Dedifferentiated amniotic fluid mesenchymal stem cell (primary cell): Measurements from ENCODE around the gene LSM4.
A peak's percentile ranks its signal among the peaks of the same experiment; 100 is the strongest.
"Not testable (repeated sequence)": the region's sequence is repeated elsewhere in the genome, so short reads cannot be mapped to it uniquely, and the experiment has no call there.

ENCODE experiments used
- DNase-seq: peaks from one replicate; pipeline ENCODE4 v3.0.0-alpha.2; 2016; ENCODE audit errors: extremely low spot score

LSM4 gene

DNA sequence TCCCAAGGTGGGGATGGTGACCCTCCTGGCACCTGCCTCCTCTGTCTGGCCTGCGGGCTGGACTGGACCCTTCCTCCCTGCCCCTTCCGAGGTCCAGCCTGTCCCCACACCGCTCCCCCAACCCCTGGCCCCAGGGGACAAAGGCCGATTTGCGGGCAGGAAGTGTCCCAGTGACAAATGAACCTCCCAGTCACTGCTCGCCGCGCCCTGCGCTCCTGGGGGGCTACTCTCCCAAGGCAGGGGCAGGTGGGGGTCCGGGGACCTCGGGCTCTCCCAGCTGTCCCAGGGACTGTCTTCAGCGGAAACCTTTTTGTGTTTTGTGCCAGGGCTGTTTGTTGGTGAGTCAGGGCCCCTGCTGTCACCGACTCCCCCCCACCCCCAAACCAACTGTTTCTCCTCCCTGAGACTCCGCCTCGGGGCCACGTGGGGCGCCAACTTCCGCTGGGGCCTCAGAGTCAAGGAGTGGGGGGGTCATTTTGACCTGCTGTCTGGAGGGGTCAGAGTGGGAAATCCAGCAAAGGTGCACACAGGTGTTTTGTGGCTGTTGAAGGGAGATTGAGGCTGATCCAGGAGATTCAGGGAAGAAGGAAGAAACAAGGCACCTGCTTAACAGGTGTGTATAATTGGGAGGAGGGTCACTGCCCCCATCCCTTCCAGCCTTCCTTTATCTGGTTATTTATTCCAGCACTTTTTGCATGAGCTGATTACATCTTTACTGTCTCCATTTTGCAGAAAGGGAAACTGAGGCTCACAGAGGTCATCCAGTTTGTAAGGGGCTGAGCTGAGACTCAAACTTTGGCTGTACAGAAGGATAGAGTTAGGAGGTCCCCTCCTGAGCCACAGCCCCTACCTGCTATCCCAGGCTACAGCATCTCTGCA is 18.4 kb upstream of the LSM4 start:
- no peak for DNase-seq

DNA sequence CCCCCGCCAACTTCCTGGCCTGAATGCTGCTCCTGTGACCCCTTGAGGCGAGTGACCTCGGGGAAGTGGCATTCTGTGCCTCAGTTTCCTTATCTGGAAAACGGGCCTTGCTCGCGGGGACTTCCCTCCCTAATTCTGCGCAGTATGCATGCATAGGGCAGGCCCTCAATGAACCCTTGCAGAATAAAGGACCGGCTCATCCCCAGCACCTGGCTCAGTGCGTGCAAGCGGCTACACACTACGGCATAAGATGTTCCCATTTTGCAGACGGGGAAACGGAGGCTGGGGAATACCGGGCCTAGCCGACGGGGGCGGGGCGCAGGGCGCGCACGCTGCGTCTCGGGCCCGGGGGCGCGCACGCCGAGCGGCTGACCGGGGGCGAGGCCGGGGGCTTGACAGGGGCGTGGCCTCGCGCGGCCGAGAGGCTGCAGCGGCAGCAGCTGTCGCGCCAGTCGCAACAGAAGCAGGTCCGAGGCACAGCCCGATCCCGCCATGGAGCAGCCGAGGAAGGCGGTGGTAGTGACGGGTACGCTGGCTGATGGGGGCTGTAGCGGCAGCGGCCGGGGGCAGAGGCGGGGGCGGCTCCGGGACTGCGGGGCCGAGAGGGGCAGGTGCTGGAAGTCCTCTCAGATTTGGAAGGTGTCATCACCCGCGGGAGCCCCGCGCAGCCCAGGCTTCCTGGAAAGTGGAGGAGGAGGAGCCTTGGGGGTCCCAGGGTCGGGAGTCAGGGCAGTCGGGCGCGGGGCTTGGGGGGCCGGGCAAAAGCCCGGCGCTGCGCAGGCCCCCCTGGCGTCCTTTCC is 17.5 kb upstream of the LSM4 start, which contains the start of gene PGPEP1:
Gene PGPEP1 (plus strand): TSS at position 409 of the 800 bp plus-strand sequence. CDS start 84 bp downstream, at position 493.
- no peak for DNase-seq

DNA sequence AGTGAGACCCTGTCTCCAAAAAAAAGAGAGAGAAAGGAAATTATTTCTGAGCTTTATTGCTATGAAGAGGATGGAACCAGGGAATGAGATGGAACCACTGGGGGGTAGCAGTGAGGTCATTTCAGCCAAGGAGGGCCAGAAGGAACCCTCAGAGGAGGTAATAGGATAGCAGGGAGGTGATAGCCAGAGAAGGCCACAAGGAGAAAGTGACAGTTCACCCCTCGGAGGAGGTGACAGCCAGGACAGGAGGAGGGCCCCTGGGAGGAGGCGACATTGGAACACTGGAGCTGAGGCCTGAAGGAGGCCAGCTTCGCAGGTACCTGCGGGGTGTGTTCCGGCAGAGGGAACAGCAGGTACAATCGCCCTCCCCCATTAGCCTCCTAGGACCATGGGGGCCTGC is 16.8 kb upstream of the LSM4 start:
- no peak for DNase-seq

DNA sequence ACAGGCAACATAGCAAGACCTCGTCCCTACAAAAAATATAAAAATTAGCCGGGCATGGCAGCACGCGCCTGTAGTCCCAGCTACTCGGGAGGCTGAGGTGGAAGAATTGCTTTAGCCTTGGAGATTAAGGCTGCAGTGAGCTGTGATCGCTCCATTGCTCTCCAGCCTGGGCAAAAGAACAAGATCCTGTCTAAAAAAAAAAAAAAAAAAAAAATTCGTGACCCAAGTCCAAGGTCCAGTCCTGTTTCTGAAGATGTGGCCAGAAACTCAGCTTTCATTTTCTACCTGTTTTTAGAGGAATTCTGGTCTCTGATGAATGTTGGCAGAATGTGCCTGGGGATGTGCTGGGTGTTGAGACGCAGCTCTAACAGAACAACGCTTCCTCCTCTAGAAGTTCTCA is 15.7 kb upstream of the LSM4 start:
- DNase-seq = no peak

DNA sequence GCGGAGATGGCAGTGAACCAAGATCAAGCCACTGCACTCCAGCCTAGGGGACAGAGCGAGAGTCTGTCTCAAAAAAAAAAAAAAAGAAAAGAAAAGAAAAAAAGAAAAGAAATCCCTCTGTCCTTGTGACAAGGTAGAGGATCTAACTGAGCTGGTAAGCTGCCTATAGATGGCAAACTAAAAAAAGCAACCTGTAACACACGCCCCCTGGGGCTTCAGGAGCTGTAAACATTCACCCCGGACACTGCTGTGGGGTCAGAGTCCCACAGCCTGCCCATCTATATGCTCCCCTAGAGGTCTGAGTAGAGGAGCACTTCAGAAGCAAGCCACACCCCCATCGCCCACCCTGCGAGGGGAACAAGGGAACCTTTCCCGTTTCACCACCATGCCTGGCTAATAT is 13.2 kb upstream of the LSM4 start:
- no peak for DNase-seq

DNA sequence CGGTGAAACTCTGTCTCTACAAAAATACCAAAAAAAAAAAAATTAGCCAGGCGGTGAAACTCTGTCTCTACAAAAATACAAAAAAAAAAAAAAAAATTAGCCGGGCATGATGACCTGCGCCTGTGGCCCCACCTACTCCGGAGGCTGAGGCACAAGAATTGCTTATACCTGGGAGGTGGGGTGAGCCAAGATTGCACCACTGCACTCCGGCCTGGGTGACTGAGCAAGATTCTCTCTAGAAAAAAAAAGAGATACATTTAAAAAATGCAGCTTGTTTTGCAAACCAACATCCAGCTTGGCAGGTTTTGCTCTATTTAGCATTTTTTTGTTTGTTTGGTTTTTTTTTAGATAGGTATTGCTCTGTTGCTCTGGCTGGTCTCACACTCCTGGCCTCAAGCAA is 10.8 kb upstream of the LSM4 start:
- no peak for DNase-seq

DNA sequence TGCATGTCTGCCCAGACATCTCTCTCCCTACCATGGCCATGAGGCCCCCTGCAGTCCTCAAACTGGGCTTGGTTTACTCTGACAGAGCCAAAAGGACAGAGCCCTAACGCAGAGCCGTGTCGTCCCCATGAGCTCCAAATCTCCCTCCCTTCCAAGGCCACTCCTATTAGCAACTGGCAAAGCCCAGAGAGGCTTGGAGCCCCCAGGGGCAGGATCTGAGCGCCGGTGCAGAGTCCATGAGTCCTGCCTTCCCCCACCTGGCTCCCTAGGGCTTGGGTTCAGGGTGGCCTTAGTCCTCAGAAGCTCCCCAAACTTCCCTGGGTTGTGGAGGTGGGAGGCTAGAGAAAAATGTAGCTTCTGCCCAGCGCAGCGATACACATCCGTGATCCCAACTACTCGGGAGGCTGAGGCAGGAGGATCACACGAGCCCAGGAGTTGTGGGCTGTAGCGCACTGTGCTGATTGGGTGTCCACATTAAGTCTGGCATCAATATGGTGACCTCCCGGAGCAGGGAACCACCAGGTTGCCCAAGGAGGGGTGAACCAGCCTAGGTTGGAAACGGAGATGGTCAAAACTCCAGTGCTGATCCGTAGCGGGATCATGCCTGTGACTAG is 10.1 kb upstream of the LSM4 start:
- DNase-seq = no peak

DNA sequence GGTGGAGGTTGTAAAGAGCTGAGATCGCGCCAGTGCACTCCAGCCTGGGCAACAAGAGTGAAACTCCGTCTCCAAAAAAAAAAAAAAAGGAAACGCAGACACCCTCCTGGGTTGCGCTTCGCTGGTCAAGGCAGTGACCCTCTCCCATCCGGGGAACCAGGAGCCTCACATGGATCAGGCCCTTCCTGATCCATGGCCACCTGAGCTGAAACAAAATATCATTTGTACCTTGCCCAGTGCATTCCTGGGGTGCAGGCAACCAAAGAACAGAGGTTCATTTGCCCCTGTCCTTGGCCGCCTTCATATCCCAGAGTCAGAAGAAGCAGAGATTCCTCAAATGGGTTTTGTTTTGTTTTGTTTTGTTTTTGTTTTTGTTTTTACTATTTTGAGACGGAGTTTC is 8.0 kb upstream of the LSM4 start:
- DNase-seq = no peak

DNA sequence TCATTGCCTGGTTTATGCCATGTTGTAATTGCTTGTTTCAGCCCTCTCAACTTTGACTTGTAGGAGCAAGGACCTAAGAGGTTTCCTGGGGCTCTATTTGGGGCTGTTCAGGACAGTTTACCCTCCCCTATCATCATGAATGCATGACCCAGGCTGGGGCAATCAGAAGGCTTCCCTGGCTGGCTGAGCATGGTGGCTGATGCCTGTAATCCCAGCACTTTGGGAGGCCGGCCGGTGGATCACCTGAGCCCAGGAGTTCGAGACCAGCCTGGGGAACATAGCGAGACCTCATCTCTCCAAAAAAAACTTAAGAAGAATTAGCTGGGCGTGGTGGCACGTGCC is 6.1 kb upstream of the LSM4 start:
- DNase-seq = no peak

DNA sequence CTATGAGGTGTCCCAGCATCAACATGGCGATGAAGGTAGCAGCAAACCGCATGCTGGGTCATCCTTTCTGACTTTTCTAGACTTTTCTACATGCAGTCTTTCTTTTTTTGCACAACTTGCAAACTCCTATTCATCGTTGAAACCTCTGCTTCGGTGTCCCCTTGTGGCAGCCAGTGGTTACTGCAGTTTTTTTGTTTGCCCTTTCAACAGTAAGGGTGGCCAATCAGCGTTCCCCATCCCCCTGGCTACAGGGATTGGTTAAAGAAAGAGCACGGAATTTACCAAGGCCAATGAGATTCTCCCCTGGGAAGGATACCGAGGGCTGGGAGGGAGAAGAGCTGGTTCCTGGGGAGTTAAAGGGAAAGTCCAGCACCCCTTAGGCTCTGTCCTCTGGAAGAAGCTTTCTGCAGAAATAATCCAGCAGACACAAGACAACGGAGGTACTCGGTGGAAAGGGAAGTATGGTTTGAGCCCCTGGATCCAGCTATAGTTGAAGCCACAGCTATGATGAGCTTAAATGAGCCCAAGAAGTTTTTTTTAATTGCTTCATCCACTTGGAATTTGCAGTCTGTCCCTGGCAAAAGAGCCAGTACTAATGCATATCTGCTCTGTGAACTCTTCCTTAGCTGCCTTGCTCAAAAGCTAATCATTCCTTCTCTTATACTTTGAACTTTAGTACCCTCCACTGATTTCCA is 5.6 kb upstream of the LSM4 start:
- peak; percentile 98 for DNase-seq

DNA sequence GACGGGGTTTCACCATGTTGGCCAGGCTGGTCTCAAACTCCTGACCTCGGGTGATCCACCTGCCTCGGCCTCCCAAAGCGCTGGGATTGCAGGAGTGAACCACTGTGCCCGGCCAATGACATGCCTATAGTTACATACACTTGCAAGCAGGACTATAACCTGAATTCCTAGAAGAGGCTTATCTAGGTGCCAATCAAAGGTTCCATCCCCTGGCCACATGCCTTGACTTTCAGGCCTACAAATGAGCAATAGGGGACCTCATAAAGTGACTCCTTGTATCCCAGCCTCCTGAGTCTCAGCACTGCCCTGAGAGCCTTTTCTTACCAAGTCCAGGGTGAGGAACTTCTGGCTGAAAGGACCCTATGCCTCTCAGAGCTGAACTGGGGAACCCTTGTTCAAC is 3.9 kb upstream of the LSM4 start:
- no peak for DNase-seq

DNA sequence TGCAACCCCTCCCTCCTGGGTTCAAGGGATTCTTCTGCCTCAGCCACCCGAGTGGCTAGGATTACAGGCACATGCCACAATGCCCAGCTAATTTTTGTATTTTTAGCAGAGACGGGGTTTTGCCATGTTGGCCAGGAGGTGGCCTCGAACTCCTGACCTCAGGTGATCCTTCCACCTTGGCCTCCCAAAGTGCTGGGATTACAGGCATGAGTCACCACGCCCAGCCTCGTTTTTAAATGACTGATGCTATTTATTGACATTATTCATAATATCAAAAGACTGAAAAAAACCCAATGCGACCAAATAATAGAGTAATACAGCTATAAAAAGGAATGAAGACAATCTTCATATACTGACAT is 1.5 kb upstream of the LSM4 start:
- DNase-seq = not testable (repeated sequence)

DNA sequence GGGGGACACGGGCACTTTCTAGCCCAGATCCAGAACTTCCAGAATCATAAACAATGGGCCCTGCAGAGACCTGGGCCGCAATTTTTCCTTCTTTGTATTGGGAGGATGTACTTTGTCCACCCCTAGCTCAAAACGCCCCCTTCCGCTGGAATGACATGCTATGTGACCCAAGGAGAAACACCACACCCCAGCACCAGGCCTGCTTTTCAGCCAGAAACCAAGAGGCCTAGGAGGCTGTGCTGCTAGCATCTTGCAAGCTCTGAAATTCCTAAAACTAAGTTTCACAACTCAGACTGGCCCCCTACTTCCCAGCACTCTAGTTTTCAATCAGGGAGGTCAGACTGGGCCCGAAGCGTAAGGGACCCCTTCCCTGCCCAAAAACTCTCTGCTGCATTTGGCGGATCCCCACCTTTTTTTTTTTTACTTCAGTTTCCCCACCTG is 538 bp downstream of the LSM4 start:
- DNase-seq = peak; percentile 76

DNA sequence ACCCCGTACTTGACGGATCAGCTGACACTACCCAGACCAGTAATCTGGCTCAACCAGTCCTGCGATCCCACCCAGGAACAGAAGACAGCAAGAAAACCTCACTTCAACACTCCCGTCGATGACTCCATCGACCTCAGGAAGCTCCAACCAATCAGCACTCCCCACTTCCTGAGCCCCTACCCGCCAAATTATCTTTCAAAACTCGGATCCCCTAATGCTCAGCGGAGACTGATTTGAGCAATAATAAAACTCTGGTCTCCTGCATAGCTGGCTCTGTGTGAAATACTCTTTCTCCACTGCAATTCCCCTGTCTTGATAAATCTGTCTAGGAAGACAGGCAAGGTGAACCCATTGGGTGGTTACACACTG is 1.2 kb downstream of the LSM4 start:
- DNase-seq = no peak

DNA sequence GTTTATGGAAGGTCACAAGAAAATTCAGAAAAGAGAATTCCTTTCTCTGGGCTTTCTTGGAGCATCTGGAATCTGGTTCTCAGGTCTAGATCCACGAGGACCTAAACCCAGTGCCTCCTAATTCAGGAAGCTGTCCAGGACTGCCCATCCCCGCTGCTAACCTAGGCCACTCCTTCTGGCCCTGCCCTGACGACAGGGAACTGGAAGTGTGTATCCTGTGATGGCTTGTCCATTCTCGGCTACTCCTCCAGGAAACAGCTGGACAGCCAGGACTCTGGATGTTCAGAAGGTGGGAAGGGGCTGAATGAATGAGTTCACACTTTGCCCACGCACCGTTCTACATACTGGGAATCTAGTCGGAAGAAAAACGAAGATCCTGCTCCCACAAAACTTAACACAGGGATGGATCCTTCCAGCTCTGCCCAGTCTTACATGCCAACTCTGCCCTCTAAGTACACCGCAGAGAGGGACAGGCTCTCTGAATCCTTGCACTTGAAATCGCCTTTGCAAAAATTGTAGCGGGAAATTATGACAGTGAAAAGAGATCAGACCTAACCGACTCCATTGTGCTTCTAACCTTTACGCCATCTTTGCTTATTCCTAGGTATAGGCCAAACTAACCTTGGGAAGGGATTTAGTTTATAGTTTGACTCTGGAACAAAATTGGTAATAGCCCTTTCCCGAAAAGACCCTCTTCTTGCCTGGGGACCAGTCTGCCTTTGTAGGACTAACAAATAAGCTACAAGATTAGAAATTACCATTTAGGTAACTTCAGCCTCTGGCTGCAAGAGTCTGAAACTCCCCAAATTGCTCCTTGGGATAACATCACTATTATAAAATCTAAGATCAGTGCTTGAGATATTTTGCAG is 1.8 kb downstream of the LSM4 start:
- no peak for DNase-seq

DNA sequence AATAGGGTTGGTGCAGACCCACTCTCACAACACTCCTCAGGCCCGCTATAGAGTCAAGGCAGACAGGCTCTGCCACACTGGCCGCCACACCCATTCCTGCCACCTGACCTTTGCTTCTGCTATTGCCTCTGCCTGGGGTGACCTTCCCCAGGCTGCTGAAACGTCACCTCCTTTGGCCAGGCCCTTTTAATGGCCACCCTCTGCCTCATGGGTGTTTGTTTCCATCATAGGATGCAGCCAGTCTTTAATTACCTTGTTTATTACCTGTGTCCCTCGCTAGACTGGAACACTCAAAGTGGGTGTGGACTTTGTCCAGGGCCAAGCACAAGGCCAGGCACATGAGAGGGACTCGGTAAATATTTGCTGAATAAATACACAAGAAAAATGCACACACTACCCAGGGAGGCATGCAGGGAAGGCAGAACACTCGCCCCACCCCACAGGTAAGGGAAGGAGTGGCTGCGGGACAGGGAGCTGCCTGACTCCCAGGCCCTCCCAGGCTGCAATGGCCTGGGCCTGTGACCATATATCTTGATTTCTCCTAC is 3.2 kb downstream of the LSM4 start:
- no peak for DNase-seq

DNA sequence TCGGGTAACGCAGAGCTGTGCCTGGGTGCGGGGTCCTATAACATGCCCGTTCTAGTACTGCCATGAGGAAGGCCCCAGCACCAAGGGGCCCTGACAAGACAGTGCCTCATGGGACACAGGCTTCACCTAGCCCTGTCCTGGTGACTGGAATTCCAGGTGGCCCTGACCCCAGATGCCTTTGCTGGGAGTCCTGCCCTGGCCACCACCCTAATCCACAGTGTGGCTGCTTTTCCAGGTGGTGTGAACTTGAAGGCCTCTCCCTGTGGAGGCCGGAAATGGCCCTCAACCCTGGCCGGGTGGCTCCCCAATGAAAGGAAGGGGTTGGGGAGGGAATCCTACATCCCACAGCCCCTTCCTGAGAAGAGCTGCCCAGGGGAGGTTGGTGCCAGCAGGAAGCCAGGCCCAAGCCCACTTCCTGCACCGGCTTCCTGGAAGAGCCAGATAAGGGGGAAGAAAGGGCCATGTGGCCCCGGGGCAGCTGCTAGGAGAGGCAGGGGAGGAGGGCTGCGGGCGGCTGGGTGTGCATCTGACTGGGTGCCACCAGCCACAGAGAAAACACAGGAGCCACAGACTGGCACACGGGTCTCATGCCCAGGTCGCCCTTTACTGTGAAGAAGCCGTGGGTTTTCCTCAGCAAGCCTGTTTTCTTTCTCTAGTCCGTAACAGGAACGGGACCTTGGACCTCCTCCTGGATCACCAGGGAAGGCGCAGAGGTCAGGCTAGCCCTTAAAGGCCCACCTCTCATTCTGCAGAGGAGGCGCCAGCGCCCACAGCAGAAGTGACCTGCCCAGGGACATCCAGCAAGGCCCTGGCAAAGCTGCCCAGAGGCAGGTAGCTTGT is 4.7 kb downstream of the LSM4 start:
- no peak for DNase-seq

DNA sequence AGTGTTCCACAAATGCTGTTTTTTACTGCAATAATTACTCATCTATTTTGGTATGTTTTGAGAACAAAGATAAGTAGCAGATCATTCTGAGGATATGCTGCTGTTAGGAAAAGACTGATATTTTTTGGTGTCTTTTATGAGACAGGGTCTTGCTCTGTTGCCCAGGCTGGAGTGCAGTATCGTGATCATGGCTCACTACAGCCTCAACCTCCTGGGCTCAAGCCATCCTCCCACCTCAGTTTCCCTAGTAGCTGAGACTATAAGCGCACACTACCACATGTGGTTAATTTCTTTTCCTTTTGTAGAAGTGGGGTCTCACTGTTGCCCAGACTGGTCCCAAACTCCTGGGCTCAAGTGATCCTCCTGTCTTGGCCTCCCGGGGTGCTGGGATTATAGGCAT is 9.5 kb downstream of the LSM4 start:
- DNase-seq = no peak

DNA sequence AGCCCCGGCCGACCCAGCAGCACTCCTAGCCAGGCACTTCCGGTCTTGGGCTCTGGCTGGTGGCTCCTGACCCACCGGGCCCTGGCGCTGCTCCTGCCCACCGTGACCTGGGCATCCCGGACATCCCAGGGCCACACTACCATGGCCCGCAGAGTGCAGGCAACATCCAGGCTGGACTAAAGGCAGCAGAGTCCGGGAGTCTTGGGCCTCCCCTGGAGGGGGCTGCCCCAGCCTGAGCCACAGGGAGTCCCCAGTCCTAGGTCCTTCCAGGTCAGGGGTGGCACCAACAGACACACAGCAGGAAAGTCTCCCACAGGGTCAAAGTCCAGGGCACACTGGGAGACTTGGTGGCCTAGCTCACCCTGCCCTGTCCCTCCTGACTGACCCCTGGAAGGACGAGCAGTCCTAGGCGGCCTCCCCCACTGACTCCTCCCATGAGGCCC is 10.8 kb downstream of the LSM4 start:
- DNase-seq = no peak
